GM23338 (cell line): ENCODE measurements around the gene PFKM. TPM values are rescaled to one million over a fixed set of nuclear protein-coding genes. Genes with fewer than 3 reads are reported as not detected.
A peak's percentile ranks its signal among the peaks of the same experiment; 100 is the strongest.

Experiments
- ATAC-seq: fragments of 200-7000 bp; cut with Tn5 transposase; 3 replicates; pipeline ENCODE4 v1.9.1; 2020
- DNase-seq: peaks from one replicate; pipeline ENCODE4 v3.0.0-alpha.2; 2015; ENCODE audit warnings: low spot score
- H2AFZ ChIP-seq: fragments of 200-600 bp; sonication (generic); 2 replicates; pipeline ENCODE4 v1.8.0; 2016; ENCODE audit warnings: antibody characterized with exemption, mild to moderate bottlenecking, moderate library complexity
- H3F3A ChIP-seq: fragments of 200-600 bp; sonication (generic); replicated peaks from 2 replicates; pipeline ENCODE4 v1.8.0; 2017; ENCODE audit warnings: antibody characterized with exemption, mixed run types, low read depth
- H3K27ac ChIP-seq: fragments of 200-600 bp; sonication (generic); 2 replicates; pipeline ENCODE4 v1.6.1; 2016; ENCODE audit warnings: low read depth
- H3K27me3 ChIP-seq: fragments of 200-600 bp; sonication (generic); 2 replicates; pipeline ENCODE4 v1.8.0; 2016; ENCODE audit warnings: mild to moderate bottlenecking, mixed run types, moderate library complexity; ENCODE audit not compliant: insufficient read depth
- H3K36me3 ChIP-seq: fragments of 200-600 bp; sonication (generic); 2 replicates; pipeline ENCODE4 v1.8.0; 2016; ENCODE audit warnings: mild to moderate bottlenecking; ENCODE audit not compliant: insufficient read depth
- H3K4me1 ChIP-seq: fragments of 200-600 bp; sonication (generic); 2 replicates; pipeline ENCODE4 v1.8.0; 2016; ENCODE audit warnings: mild to moderate bottlenecking, moderate library complexity; ENCODE audit not compliant: insufficient read depth
- H3K4me2 ChIP-seq: fragments of 200-600 bp; sonication (generic); 2 replicates; pipeline ENCODE4 v1.7.1; 2017; ENCODE audit warnings: mixed run types
- H3K4me3 ChIP-seq: fragments of 200-600 bp; sonication (generic); 2 replicates; pipeline ENCODE4 v1.6.1; 2016; ENCODE audit warnings: mixed run types
- H3K79me2 ChIP-seq: fragments of 200-600 bp; sonication (generic); replicated peaks from 2 replicates; pipeline ENCODE4 v1.8.0; 2017; ENCODE audit warnings: mild to moderate bottlenecking; ENCODE audit not compliant: insufficient read depth
- H3K9me2 ChIP-seq: fragments of 200-600 bp; sonication (generic); 2 replicates; pipeline ENCODE4 v1.8.0; 2017; ENCODE audit not compliant: insufficient read depth
- H4K20me1 ChIP-seq: fragments of 200-600 bp; sonication (generic); replicated peaks from 2 replicates; pipeline ENCODE4 v1.8.0; 2017; ENCODE audit warnings: mild to moderate bottlenecking; ENCODE audit not compliant: insufficient read depth
- H3K27ac Mint-ChIP-seq: 2 replicates; pipeline ENCODE4 v1.8.0; 2020; ENCODE audit warnings: inconsistent platforms, mild to moderate bottlenecking, moderate library complexity, mixed read lengths
- H3K27me3 Mint-ChIP-seq: 3 replicates; pipeline ENCODE4 v1.8.0; 2022; ENCODE audit warnings: low read depth, mild to moderate bottlenecking, moderate library complexity, mixed read lengths, inconsistent platforms; ENCODE audit not compliant: insufficient read depth, poor library complexity
- H3K36me3 Mint-ChIP-seq: 3 replicates; pipeline ENCODE4 v1.8.0; 2021; ENCODE audit warnings: low read depth, mild to moderate bottlenecking, inconsistent platforms, moderate library complexity, mixed read lengths
- H3K4me1 Mint-ChIP-seq: 3 replicates; pipeline ENCODE4 v1.8.0; 2020; ENCODE audit warnings: mild to moderate bottlenecking, inconsistent platforms, mixed read lengths
- H3K4me3 Mint-ChIP-seq: 3 replicates; pipeline ENCODE4 v1.8.0; 2021; ENCODE audit warnings: moderate library complexity, mild to moderate bottlenecking, inconsistent platforms, mixed read lengths
- H3K9me3 Mint-ChIP-seq: 3 replicates; pipeline ENCODE4 v1.8.0; 2020; ENCODE audit warnings: moderate library complexity, mild to moderate bottlenecking, inconsistent platforms, mixed read lengths
- CREB1 ChIP-seq: fragments of 250-450 bp; sonication (Bioruptor Pico); IDR thresholded peaks from 2 replicates; pipeline ENCODE4 v1.5.0; 2020; ENCODE audit warnings: low read depth, mild to moderate bottlenecking, moderate library complexity
- EZH2 ChIP-seq: fragments of 200-600 bp; sonication (generic); IDR thresholded peaks from one replicate; pipeline ENCODE4 v1.8.0; 2017; ENCODE audit warnings: antibody characterized with exemption, mild to moderate bottlenecking, low read depth; ENCODE audit not compliant: unreplicated experiment
- JUNB ChIP-seq: IDR thresholded peaks from one replicate; pipeline ENCODE4 v1.6.1; 2016; ENCODE audit warnings: antibody characterized with exemption; ENCODE audit not compliant: unreplicated experiment
- NANOG ChIP-seq: IDR thresholded peaks from 2 replicates; pipeline ENCODE4 v1.6.1; 2016; ENCODE audit warnings: antibody characterized with exemption, borderline replicate concordance
- POLR2AphosphoS5 ChIP-seq: IDR thresholded peaks from 2 replicates; pipeline ENCODE4 v1.6.1; 2016; ENCODE audit warnings: antibody characterized with exemption, low read depth
- ZNF114 ChIP-seq: fragments of 250-450 bp; sonication (Bioruptor Pico); IDR thresholded peaks from 2 replicates; pipeline ENCODE4 v1.5.0; 2020; ENCODE audit warnings: mild to moderate bottlenecking, moderate library complexity
- ZNF331 ChIP-seq: fragments of 250-450 bp; sonication (Bioruptor Pico); IDR thresholded peaks from 2 replicates; pipeline ENCODE4 v1.5.0; 2020; ENCODE audit warnings: low read depth, mild to moderate bottlenecking, moderate library complexity
- polyA plus RNA-seq: library from polyadenylated mRNA; unstranded; fragments of >200 nt; fragmentation: Nextera tagmentation; extraction: Ambion mirVana; gene quantifications from 2 replicates; pipeline ENCODE4 v1.2.1, GENCODE V29; 2016
- total RNA-seq: library from RNA; depleted of rRNA; stranded (reverse); fragments of >200 nt; shearing (Covaris generic); gene quantifications from 2 replicates; pipeline ENCODE4 v1.2.3, GENCODE V29; 2014
- TF ChIP-seq, protein P1 (sequence below), 2 experiments: fragments of 200-600 bp in 1 of 2; sonication (generic) in 1 of 2; conservative IDR thresholded peaks; 2 replicates each; pipeline versions ENCODE4 v1.5.1 to v1.6.1; 2016 to 2017; ENCODE audit warnings: antibody characterized with exemption in 2 of 2, low read depth in 2 of 2, mild to moderate bottlenecking in 2 of 2, moderate library complexity in 1 of 2
- TF ChIP-seq, protein P2 (sequence below): IDR thresholded peaks from one replicate; pipeline ENCODE4 v1.6.1; 2018; ENCODE audit warnings: antibody characterized with exemption; ENCODE audit not compliant: unreplicated experiment
- TF ChIP-seq, protein P3 (sequence below): IDR thresholded peaks from 2 replicates; pipeline ENCODE4 v1.6.1; 2016; ENCODE audit warnings: antibody characterized with exemption

Gene PFKM
- total and polyA plus RNA-seq, 2 experiments from 2014 or later: 47.2 to 82.5 TPM

DNA sequence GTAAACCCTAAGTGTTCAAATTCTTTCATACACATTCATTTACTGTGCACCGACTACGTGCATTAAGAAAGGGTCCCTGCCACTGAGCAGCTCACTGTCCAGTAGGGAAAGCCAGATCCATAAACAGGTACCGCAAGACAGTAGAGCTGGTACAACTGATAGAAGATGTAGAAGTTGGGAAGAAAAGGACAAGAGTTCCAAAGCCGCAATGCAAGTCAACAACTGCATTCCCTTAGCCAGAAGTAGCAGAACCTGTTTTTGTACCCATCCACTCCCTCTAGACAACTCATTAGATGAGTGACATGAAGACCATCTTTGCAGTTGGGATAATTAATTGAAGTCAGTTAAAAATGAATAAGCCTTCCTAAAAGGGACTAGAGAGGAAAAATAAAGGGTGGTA is 14.6 kb upstream of the PFKM start:
- Histone ChIP-seq H3K27me3 (peaks cover 16% of the 10 kb centered on the region), H3K4me1 (peaks cover 17% of the 10 kb centered on the region), H3K4me3 (peak overlapping the region; percentile 81), H3K79me2 (peaks cover 55% of the 10 kb centered on the region), H3K9me2 (no peaks in the 10 kb centered on the region), H3F3A (peaks cover 15% of the 10 kb centered on the region), H3K4me2 (peak overlapping the region; percentile 95), H2AFZ (no peak overlapping the region), H3K27ac (no peak overlapping the region), H3K36me3 (no peaks in the 10 kb centered on the region), H4K20me1 (no peaks in the 10 kb centered on the region)
- ATAC-seq: no peak
- no peaks in the 10 kb centered on the region for H3K9me3 Mint-ChIP-seq
- peaks cover 19% of the 10 kb centered on the region for H3K4me1 Mint-ChIP-seq
- peak overlapping the region; percentile 95 for H3K4me3 Mint-ChIP-seq
- no peak overlapping the region for H3K27ac Mint-ChIP-seq
- TF ChIP-seq, protein P1, sequence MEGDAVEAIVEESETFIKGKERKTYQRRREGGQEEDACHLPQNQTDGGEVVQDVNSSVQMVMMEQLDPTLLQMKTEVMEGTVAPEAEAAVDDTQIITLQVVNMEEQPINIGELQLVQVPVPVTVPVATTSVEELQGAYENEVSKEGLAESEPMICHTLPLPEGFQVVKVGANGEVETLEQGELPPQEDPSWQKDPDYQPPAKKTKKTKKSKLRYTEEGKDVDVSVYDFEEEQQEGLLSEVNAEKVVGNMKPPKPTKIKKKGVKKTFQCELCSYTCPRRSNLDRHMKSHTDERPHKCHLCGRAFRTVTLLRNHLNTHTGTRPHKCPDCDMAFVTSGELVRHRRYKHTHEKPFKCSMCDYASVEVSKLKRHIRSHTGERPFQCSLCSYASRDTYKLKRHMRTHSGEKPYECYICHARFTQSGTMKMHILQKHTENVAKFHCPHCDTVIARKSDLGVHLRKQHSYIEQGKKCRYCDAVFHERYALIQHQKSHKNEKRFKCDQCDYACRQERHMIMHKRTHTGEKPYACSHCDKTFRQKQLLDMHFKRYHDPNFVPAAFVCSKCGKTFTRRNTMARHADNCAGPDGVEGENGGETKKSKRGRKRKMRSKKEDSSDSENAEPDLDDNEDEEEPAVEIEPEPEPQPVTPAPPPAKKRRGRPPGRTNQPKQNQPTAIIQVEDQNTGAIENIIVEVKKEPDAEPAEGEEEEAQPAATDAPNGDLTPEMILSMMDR (conservative IDR thresholded peaks at IDR 0.05; ENCODE audit: low read depth in 2 of 2): no peak
- H3K27me3 Mint-ChIP-seq: peaks cover 4% of the 10 kb centered on the region
- DNase-seq: peak; percentile 17
- H3K36me3 Mint-ChIP-seq: peaks cover 5% of the 10 kb centered on the region; the same call in 1 of the 3 replicates

DNA sequence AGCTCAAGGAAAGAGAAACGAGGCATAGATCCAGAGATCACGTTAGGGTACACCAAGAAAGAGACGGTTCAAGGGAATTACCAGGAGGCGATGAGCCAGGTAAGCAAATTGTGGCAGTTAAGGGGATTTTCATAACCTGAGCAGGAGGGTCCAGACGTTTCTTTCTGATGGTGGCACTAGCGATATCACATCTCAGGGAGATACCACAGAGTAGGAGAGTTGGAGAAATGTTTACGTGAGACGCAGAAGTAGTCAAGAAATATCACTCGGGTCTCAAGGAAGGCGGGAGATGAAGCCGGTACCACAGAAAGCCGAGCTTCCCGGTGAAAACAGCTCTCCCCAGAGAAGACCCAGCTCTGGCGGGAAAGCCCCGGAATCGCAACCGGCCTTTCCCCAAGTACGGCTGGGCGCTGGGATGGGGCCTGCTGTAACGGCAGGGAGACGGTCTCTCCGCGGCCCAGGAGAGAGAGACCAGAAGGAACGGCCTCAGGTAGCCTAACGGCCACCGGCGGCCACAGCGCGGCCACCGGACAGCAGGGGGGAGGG is 13.8 kb upstream of the PFKM start:
- DNase-seq: peak; percentile 19
- peak overlapping the region; percentile 95 for H3K4me2 ChIP-seq
- H3K27me3 ChIP-seq: peaks cover 20% of the 10 kb centered on the region
- TF ChIP-seq, protein P2, sequence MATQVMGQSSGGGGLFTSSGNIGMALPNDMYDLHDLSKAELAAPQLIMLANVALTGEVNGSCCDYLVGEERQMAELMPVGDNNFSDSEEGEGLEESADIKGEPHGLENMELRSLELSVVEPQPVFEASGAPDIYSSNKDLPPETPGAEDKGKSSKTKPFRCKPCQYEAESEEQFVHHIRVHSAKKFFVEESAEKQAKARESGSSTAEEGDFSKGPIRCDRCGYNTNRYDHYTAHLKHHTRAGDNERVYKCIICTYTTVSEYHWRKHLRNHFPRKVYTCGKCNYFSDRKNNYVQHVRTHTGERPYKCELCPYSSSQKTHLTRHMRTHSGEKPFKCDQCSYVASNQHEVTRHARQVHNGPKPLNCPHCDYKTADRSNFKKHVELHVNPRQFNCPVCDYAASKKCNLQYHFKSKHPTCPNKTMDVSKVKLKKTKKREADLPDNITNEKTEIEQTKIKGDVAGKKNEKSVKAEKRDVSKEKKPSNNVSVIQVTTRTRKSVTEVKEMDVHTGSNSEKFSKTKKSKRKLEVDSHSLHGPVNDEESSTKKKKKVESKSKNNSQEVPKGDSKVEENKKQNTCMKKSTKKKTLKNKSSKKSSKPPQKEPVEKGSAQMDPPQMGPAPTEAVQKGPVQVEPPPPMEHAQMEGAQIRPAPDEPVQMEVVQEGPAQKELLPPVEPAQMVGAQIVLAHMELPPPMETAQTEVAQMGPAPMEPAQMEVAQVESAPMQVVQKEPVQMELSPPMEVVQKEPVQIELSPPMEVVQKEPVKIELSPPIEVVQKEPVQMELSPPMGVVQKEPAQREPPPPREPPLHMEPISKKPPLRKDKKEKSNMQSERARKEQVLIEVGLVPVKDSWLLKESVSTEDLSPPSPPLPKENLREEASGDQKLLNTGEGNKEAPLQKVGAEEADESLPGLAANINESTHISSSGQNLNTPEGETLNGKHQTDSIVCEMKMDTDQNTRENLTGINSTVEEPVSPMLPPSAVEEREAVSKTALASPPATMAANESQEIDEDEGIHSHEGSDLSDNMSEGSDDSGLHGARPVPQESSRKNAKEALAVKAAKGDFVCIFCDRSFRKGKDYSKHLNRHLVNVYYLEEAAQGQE: no peak
- TF ChIP-seq CREB1 (CRISPR knock-in tag): no peak
- no peak for TF ChIP-seq EZH2
- no peak for TF ChIP-seq NANOG
- TF ChIP-seq ZNF331: no peak
- TF ChIP-seq POLR2AphosphoS5: no peak
- TF ChIP-seq, protein P3, sequence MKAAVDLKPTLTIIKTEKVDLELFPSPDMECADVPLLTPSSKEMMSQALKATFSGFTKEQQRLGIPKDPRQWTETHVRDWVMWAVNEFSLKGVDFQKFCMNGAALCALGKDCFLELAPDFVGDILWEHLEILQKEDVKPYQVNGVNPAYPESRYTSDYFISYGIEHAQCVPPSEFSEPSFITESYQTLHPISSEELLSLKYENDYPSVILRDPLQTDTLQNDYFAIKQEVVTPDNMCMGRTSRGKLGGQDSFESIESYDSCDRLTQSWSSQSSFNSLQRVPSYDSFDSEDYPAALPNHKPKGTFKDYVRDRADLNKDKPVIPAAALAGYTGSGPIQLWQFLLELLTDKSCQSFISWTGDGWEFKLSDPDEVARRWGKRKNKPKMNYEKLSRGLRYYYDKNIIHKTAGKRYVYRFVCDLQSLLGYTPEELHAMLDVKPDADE: no peak
- TF ChIP-seq, protein P1 (conservative IDR thresholded peaks at IDR 0.05; ENCODE audit: low read depth in 2 of 2): no peak
- TF ChIP-seq ZNF114 (CRISPR knock-in tag): no peak
- no peak for TF ChIP-seq JUNB

More for the DNA sequence above, 13.8 kb upstream of the PFKM start:
- no peaks in the 10 kb centered on the region for H3K36me3 ChIP-seq
- Mint-ChIP-seq H3K27me3 (peaks cover 4% of the 10 kb centered on the region), H3K4me3 (peak overlapping the region; percentile 95), H3K36me3 (peaks cover 3% of the 10 kb centered on the region; the same call in 1 of the 3 replicates), H3K27ac (peak overlapping the region; percentile 96), H3K9me3 (no peaks in the 10 kb centered on the region), H3K4me1 (peaks cover 19% of the 10 kb centered on the region)
- peak overlapping the region; percentile 81 for H3K4me3 ChIP-seq
- H3K4me1 ChIP-seq: peaks cover 17% of the 10 kb centered on the region
- peak overlapping the region; percentile 100 for H3K27ac ChIP-seq
- no peaks in the 10 kb centered on the region for H3K9me2 ChIP-seq
- peak; percentile 6; the same call in 2 of the 3 replicates for ATAC-seq
- peaks cover 15% of the 10 kb centered on the region for H3F3A ChIP-seq
- H4K20me1 ChIP-seq: no peaks in the 10 kb centered on the region
- H2AFZ ChIP-seq: peak overlapping the region; percentile 91
- H3K79me2 ChIP-seq: peaks cover 49% of the 10 kb centered on the region
